Measurements from ENCODE around the gene C1orf232.

The C1orf232 gene

GRCh38 chr1:26125382-26125781 lies 43.4 kb downstream of the C1orf232 start:
- no peak for DNase-seq (ENCODE audit: low read depth in 1 of 2, low spot score in 1 of 2)

DNA sequence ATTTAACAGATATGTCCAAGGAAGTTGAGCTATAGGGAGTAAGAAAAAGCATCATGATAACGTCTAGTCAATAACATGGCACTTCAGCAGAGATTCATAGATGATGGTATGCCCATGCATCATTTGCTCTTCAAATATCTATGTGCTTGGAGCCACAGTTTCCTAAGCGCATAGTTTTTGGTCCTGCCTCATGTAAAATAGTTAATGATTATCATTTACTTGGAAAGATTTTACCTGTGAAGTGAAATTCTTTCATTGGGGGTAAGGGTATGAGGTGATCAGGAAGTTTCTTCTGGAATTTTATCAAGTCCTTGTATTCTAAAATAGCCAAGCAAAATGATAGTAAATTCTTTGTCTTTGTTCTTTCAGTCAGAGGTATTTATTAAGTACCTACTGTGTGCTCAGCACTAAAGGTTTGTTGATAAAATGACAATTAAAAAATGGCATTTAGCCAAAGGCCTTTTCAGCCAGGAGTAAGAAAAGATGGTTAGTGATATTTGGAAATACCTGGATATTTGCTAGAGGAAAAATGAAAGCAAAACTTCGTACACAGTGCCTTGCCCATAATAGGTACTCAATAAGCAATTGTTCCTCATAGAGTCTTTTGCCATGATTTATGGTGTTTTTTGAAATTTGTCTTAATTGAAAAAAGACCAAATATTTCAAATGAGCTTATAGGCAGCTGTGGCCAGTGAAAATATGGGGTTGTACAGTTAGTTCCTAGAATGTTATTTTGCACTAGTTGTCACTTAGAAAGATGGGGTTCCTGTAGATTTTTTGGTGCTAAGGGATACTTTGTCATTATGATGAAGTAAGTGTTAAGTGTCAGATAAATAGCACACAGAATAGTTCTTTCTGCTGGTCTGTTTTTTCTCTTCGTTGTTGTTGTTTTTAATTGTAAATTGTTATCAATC lies 44.1 kb downstream of the C1orf232 start:
- DNase-seq (ENCODE audit: low read depth in 1 of 2, low spot score in 1 of 2), result no peak

DNA sequence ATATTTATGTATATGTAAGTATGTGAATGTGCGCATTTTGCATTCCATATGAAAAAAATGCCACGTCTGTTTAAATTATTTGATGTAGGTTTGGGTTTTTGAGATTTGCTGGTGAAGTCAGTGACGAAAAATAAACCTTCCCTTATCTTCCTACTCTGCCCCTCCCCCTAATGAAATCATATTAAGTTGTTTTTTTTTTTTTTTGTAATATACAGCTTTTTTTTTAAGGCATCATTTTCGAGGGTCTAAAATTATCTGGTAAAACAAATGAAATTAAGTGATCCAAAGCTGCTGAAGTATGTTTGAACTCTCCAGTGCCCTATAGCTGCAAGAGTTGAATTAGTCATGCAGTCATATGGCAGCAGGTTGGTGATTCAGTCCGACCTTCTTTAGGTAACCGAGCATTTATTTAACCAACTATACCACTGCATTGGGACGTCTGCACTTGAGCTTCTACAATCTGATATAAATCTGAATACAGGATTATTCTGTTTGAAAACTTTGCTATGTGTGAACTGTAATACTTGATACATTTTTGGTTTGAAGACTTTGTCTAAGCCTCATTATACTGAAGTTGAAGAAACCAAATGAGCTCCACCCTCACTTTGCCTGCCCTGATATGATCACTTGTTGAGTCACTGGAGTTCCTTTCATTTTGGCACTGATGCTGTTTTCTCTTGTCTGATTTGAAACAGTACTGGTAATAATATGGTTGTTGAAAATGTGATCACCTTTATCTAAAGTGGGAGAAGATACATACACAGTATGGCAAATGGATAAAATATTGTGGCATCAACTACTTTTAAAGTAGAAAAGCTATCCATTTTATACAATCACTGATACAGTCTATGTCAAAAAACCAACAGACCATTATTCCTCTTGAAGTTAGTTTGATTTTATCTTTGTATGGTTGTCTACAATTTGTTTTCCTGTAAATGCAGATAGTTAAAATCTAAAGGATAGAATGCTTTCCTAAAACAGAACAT lies 45.5 kb downstream of the C1orf232 start:
- DNase-seq (ENCODE audit: low read depth in 1 of 2, low spot score in 1 of 2), result no peak

DNA sequence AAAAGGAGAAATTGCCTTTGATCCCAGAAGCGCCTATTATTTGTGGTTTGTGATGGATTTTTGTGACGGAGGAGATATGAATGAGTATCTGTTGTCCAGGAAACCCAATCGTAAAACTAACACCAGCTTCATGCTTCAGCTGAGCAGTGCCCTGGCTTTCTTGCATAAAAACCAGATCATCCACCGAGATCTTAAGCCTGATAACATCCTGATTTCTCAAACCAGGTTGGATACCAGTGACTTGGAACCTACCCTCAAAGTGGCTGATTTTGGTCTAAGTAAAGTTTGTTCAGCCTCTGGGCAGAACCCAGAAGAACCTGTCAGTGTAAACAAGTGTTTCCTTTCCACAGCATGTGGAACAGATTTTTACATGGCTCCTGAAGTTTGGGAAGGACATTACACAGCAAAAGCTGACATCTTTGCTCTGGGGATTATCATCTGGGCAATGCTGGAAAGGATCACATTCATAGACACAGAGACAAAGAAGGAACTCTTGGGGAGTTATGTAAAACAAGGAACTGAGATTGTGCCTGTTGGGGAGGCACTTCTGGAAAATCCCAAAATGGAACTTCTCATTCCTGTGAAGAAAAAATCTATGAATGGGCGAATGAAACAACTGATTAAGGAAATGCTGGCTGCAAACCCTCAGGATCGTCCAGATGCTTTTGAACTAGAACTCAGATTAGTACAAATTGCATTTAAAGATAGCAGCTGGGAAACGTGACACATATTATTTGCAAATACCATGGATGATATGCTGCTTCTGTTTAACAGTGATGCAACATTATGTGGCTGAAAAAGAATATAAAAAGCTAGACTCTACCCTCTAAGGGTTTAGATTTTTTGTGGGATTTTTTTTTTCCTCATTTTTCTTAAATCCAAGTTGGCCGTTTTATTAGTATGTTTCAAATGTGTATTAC lies 46.6 kb downstream of the C1orf232 start:
- DNase-seq (ENCODE audit: low read depth in 1 of 2, low spot score in 1 of 2), result no peak

DNA sequence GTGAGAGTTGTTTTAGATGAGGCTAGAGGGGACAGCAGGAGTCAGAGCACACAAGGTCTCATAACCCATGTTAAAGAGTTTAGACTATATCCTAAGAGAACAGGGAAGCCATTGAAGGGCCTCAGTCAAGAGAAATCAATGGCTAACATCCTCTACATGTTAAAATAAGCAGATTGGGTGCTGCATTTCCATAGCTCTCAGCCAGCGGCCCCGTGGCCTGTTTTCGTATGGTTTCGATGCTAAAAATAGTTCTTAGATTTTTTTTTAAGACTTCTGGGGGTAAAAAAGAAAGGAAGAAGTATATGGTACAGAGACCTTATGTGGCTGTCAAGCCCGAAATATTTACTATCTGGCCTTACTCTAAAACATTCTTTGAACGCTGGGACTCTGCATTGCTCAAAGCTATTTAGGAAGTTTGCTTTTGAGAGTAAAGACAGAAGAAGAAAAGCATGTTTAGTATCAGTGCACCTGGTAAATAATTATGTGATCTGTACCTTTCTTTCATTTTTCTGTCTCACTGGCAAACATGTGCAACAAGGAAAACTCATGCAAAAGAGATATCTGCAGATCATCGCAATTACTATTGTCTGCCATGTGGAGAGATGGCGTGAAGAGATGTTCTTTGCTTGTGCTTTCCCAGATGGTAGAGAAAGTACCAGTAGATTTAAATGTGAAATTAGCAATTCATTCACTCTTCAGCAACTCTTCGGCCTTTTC lies 48.7 kb downstream of the C1orf232 start:
- DNase-seq (ENCODE audit: low read depth in 1 of 2, low spot score in 1 of 2), result no peak

- no peak for DNase-seq (ENCODE audit: low read depth in 1 of 2, low spot score in 1 of 2)
These were observed 54.4 kb downstream of the C1orf232 start for GRCh38 chr1:26114165-26114927.

All from stimulated activated CD4-positive, alpha-beta T cell treated with anti-CD3 and anti-CD28 coated beads, Interleukin-15, amount 100 ng/mL, for 1 hour (primary cell).